ENCODE results near the gene PLIN4. TPM values are rescaled to one million over a fixed set of nuclear protein-coding genes. Genes with fewer than 3 reads are reported as not detected.
"Not testable (repeated sequence)": the region's sequence is repeated elsewhere in the genome, so short reads cannot be mapped to it uniquely, and the experiment has no call there.

The PLIN4 gene
- total RNA-seq, 1 donor from 2014 or later = not detected

- Mint-ChIP-seq H3K36me3 (ENCODE audit: unreplicated experiment) (no peaks in the 10 kb centered on the region), H3K4me3 (ENCODE audit: unreplicated experiment) (no peak overlapping the region), H3K4me1 (ENCODE audit: unreplicated experiment) (no peaks in the 10 kb centered on the region), H3K9me3 (ENCODE audit: unreplicated experiment) (no peaks in the 10 kb centered on the region), H3K27ac (ENCODE audit: unreplicated experiment) (no peak overlapping the region), H3K27me3 (ENCODE audit: unreplicated experiment) (peaks cover 23% of the 10 kb centered on the region)
- no peak for TF ChIP-seq CTCF (IDR thresholded peaks at IDR 0.05)
- no peak for DNase-seq (ENCODE audit: extremely low spot score, unreplicated experiment)
These were observed 15.0 kb upstream of the PLIN4 start for GRCh38 chr19:4533334-4533733.

- H3K4me3 Mint-ChIP-seq (ENCODE audit: unreplicated experiment) = no peak overlapping the region
These were observed 13.4 kb upstream of the PLIN4 start for GRCh38 chr19:4531562-4532165.

GRCh38 chr19:4529924-4530522 is 11.7 kb upstream of the PLIN4 start:
- H3K36me3 Mint-ChIP-seq (ENCODE audit: unreplicated experiment) = no peaks in the 10 kb centered on the region
- no peak for TF ChIP-seq CTCF (IDR thresholded peaks at IDR 0.05)
- no peak overlapping the region for H3K4me3 Mint-ChIP-seq (ENCODE audit: unreplicated experiment)
- no peaks in the 10 kb centered on the region for H3K4me1 Mint-ChIP-seq (ENCODE audit: unreplicated experiment)
- H3K27me3 Mint-ChIP-seq (ENCODE audit: unreplicated experiment) = peaks cover 12% of the 10 kb centered on the region
- H3K9me3 Mint-ChIP-seq (ENCODE audit: unreplicated experiment) = no peaks in the 10 kb centered on the region
- DNase-seq (ENCODE audit: extremely low spot score, unreplicated experiment) = no peak
- no peak overlapping the region for H3K27ac Mint-ChIP-seq (ENCODE audit: unreplicated experiment)

More at GRCh38 chr19:4531562-4532165, 13.4 kb upstream of the PLIN4 start:
- peaks cover 17% of the 10 kb centered on the region for H3K27me3 Mint-ChIP-seq (ENCODE audit: unreplicated experiment)
- DNase-seq (ENCODE audit: extremely low spot score, unreplicated experiment) = no peak
- no peak for TF ChIP-seq CTCF (IDR thresholded peaks at IDR 0.05)
- no peaks in the 10 kb centered on the region for H3K36me3 Mint-ChIP-seq (ENCODE audit: unreplicated experiment)
- H3K4me1 Mint-ChIP-seq (ENCODE audit: unreplicated experiment) = no peaks in the 10 kb centered on the region
- no peak overlapping the region for H3K27ac Mint-ChIP-seq (ENCODE audit: unreplicated experiment)
- H3K9me3 Mint-ChIP-seq (ENCODE audit: unreplicated experiment) = no peaks in the 10 kb centered on the region

- Mint-ChIP-seq H3K36me3 (ENCODE audit: unreplicated experiment) (no peaks in the 10 kb centered on the region), H3K4me1 (ENCODE audit: unreplicated experiment) (no peaks in the 10 kb centered on the region), H3K27me3 (ENCODE audit: unreplicated experiment) (peaks cover 7% of the 10 kb centered on the region), H3K4me3 (ENCODE audit: unreplicated experiment) (no peak overlapping the region), H3K9me3 (ENCODE audit: unreplicated experiment) (no peaks in the 10 kb centered on the region), H3K27ac (ENCODE audit: unreplicated experiment) (no peak overlapping the region)
- TF ChIP-seq CTCF (IDR thresholded peaks at IDR 0.05) = no peak
- DNase-seq (ENCODE audit: extremely low spot score, unreplicated experiment) = no peak
These were observed 10.6 kb upstream of the PLIN4 start for GRCh38 chr19:4528843-4529242.

GRCh38 chr19:4527377-4527776 is 9.1 kb upstream of the PLIN4 start:
- not testable (repeated sequence) for H3K27ac Mint-ChIP-seq (ENCODE audit: unreplicated experiment); H3K9me3 Mint-ChIP-seq (ENCODE audit: unreplicated experiment); H3K36me3 Mint-ChIP-seq (ENCODE audit: unreplicated experiment); DNase-seq (ENCODE audit: extremely low spot score, unreplicated experiment); H3K27me3 Mint-ChIP-seq (ENCODE audit: unreplicated experiment); H3K4me3 Mint-ChIP-seq (ENCODE audit: unreplicated experiment); H3K4me1 Mint-ChIP-seq (ENCODE audit: unreplicated experiment)

All from osteocyte (in vitro differentiated cells).